GM18511 (cell line): Measurements from ENCODE around the gene ATP6V0E2.
A peak's percentile ranks its signal among the peaks of the same experiment; 100 is the strongest.

ENCODE experiments used
- ATAC-seq: cut with Tn5 transposase; IDR thresholded peaks from one replicate; pipeline ENCODE4 v1.9.1; 2021; ENCODE audit warnings: mild to moderate bottlenecking, moderate library complexity; ENCODE audit not compliant: unreplicated experiment

Gene ATP6V0E2

GRCh38 chr7:149838224-149838991 is 35.4 kb upstream of the ATP6V0E2 start, which contains the start of gene ZNF862:
Gene ZNF862, plus strand, starts transcription at chr7:149838375. Its CDS starts 237 bp downstream, at chr7:149838612.
- ATAC-seq = peak; percentile 98

- no peak for ATAC-seq
Observed at GRCh38 chr7:149838992-149839408, 34.8 kb upstream of the ATP6V0E2 start.

- no peak for ATAC-seq
Observed at GRCh38 chr7:149839933-149840332, 33.8 kb upstream of the ATP6V0E2 start.

GRCh38 chr7:149843566-149843965 is 30.2 kb upstream of the ATP6V0E2 start:
- ATAC-seq = no peak

GRCh38 chr7:149844445-149844844 is 29.3 kb upstream of the ATP6V0E2 start:
- no peak for ATAC-seq

GRCh38 chr7:149845257-149845980 is 28.4 kb upstream of the ATP6V0E2 start:
- ATAC-seq = no peak

GRCh38 chr7:149846021-149846420 is 27.7 kb upstream of the ATP6V0E2 start:
- ATAC-seq = no peak

- peak; percentile 91 for ATAC-seq
Observed at GRCh38 chr7:149846436-149847046, 27.2 kb upstream of the ATP6V0E2 start.

GRCh38 chr7:149849174-149849573 is 24.6 kb upstream of the ATP6V0E2 start:
- ATAC-seq = no peak

GRCh38 chr7:149850007-149850594 is 23.7 kb upstream of the ATP6V0E2 start:
- ATAC-seq = no peak

GRCh38 chr7:149850716-149851115 is 23.1 kb upstream of the ATP6V0E2 start:
- no peak for ATAC-seq

- no peak for ATAC-seq
Observed at GRCh38 chr7:149851449-149851848, 22.3 kb upstream of the ATP6V0E2 start.

- no peak for ATAC-seq
Observed at GRCh38 chr7:149853157-149853556, 20.6 kb upstream of the ATP6V0E2 start.

- ATAC-seq = no peak
Observed at GRCh38 chr7:149854611-149855360, 19.0 kb upstream of the ATP6V0E2 start.

- no peak for ATAC-seq
Observed at GRCh38 chr7:149855361-149856305, 18.1 kb upstream of the ATP6V0E2 start.

GRCh38 chr7:149856583-149856982 is 17.2 kb upstream of the ATP6V0E2 start:
- ATAC-seq = no peak

GRCh38 chr7:149859369-149859768 is 14.4 kb upstream of the ATP6V0E2 start:
- ATAC-seq = no peak

GRCh38 chr7:149859876-149860275 is 13.9 kb upstream of the ATP6V0E2 start:
- ATAC-seq = no peak
